GM19467 (cell line): ENCODE measurements around the gene ZBTB7C.
"Not testable (repeated sequence)": the region's sequence is repeated elsewhere in the genome, so short reads cannot be mapped to it uniquely, and the experiment has no call there.

Source experiments
- ATAC-seq: cut with Tn5 transposase; IDR thresholded peaks from one replicate; pipeline ENCODE4 v1.9.1; 2021; ENCODE audit warnings: mild to moderate bottlenecking, moderate library complexity; ENCODE audit not compliant: unreplicated experiment

ZBTB7C gene

DNA sequence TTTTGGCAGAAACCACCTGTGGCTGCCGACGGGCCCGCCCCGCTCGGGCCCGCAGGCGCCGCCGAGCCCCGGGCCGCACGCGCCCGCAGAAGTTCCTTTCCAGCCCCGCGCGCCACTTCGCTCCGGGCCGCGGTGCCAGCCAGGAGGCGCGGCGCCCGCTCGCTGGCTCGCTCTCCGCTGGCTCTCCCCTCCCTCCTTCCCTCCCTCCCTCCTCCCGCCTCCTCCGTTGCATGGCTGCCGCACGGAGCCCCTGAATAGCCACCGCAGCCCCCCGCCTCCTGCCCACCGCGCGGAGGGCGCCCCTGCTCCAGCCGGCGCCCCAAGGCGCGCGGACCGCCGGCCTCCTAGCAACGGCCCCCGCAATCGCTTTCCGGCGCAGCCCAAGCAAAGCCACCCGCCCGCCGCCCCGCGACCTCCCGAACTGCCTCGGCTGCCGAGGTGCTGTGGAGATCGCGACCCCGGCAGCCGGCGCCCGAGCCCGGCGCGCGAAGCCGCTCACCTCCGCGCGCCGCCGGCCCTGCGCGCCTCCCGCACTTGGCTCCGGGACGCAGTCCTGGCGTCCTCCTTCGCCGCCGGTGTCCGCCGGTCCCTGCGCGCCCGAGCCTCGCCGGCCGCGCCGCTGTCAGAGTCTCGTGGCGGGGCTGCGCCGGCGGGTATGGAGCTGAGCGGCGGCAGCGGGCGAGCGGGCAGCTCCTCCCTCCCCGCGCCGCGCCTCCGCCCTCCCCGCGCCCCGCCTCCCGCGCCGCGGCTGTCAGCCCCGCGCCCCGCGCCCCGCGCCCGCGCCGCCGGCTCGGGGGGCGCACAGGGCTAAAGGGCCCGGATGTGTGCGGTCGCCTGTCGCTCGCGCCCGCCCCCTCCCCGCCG lies at the start of gene ZBTB7C:
TSS of gene ZBTB7C (minus strand) at position 657 of the 864 bp plus-strand sequence.
- ATAC-seq, result no peak

DNA sequence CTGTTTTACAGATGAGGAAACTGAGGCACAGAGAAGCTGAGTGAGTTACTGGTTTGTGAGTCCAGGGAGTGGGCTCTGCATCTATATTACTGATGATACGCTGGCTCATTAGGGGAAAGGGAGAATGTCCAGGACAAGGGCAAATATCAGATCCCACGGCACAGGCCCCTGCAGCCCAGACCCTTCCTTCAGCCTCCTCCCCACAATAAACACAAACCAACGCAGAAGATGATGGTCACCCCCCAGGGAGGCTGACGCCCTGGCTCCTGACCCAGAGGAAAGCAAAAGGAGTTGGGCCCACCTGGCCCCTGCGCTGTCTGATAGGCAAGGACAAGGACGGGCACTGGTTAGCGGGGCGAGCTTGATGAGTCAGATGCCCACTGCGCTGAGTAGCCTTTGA lies 47.7 kb upstream of the ZBTB7C start:
- no peak for ATAC-seq

DNA sequence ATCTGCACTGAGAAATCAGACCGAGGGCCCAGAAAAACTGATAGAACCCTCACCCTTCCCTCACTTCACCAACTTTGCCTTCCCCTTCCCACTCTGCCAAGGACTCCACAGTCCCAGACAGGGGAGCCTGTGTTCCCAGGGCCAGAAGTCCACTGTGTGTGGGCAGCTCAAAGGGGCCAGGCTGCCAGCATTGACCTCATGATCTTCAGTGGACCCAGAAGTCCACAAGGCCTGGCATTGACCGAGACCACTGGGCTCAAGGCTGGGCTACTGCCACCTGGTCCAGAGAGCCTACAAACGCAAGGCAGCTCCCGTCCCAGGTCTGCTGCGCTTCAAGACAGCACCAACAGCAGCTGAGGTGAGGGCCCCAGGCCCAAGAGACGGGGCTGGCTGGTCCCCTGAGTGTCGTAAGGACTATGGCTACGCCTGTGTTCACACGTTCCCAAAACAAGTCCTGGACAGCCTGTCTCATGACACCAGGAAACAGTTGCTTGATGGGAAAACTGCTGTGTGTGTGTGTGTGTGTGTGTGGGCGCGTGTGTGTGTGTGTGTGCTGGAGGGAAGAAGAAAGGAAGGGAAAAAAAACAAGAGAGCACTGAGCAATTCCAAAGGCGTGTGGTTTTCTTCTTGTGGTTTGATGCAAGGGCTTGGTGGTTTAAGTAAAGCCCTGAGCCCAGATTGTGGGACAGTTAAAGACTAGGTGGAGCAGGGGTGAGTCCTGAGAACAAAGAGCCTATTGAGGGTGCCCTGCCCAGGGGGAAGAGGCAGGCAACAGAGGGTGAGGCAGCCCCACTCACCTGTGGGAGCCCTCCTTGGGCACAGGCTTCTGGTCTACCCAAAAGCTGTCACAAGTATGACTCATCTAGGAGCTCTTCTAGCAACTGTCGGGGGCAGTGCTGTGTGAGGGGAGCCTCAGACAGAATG lies 46.6 kb upstream of the ZBTB7C start:
- no peak for ATAC-seq

DNA sequence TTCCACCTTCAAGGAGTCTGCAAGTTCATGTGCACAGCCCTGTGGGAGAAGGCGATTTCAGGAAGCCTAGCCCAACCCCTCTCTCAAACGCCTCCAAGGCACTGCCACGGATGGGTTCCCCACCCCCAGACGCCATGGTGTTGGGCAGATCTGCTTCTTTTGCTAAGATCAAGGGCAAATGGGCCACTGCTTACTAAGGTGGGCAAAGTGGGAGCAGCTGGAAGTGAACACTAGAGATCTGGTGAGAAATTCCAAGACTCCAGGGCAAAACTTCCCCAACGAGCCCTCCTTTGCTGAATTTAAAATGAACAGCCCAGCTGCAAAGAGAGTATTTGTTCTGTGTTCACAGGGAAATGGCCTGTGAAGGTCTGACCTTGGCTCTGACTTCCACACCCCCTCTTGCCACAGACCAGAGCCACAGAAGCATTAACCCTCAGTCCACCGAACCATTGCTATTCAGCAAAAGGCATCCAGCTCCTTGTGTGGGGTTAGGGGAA lies 45.1 kb upstream of the ZBTB7C start:
- no peak for ATAC-seq

DNA sequence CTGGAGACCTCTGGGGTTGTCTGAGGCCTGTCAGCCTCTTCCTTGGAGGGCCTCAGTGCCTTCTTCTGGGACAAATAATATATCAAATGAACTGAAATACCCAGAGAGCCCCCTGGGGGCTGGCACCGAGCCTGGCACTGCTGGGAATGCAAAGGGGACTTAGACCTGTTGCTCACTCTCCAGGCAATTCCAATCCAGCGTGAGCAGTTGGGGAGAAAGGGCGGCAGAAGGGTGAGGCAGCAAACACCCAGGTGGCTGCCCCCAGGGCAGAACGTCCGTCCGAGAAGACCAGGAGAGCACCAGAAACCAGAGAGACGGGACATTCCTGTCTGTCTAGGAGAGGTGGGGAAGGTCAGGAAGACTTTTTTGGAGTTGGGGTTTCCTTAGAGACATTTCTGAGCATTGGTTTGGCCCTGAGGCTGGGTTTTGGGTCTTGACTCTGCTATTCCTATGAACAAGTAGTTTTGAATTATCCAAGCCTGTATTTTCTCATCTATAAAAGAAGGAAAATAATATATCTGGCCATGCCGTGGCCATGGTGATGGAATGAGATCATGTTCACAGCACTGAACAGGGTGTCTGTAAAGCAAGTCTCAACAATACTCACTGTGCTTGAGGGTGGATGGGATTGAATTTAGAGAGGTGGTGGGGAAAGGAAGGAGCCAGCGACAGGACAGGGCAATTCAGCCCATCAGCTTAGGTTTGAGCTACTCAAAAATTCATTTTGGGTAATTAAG lies 44.3 kb upstream of the ZBTB7C start:
- ATAC-seq, result no peak

DNA sequence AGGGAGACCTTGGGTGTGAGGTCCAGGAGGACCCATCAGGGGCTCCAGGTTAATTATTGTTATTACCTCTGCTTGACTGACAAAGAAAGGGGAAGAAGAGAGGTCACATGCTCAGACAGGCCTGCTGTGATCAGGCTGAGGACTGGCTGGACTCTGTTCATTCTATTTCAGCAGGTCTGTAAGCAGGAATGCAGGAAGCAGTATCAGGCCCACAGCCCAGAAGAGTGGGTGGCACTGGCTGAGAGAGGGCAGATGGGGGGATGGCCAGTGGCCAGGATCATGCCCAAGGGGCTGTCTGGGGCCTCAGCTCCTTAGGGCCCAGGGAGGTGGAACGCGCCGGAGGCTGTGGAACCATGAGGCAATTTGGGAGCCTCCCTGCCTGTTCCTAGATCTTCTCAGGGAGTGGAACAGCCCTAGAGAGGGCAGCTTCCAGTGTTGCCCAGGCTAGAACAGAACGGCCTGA lies 43.7 kb upstream of the ZBTB7C start:
- no peak for ATAC-seq

DNA sequence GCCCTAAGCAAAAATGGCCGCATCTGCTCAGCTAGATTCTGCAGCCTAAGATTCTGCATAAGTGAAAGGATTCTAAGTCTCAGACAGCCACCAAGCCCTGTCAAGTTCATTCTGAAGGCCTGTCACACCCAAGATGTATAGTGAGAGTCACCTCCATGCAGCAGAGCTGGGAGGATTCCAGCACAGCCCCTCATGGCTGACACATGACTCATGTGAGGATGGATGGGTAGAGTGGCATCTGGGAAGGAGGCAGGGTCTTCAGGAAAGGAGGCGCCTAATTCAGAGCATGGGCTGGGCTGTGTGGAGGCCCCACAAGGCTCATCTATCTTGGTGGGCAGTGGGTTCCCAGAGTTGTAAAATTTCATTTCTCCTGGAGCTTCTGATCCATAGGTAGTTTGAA lies 41.5 kb upstream of the ZBTB7C start:
- no peak for ATAC-seq

DNA sequence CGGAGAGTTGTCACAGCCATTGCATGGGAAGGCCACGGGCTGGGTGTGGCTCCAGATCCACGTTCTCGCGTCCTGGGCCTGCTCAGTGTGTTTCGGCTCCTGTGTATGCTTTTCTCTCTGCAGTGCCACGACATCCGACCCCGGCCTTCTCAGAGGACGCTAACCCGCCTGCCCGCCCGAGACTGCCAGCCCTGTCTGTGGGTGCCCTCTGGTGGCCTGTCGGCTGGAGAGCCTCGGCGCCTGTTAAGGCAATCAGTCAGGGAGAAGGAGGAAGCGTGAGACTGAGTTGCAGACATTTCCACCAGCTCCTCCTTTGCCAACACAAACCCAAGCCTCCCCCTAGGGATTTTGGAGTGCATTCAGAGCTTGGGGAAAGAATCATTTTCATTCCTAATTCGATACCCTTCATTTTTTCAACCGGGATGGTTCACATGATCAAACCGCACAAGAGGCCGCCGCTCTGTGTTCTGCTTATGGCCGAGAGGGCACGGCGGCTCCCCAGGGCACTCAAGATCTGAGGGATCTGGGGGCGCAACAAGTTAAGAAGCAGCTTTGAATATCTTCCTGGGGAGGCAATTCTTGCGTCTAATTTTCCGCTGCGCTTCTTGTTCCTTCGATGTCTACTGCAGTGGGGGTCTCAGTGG lies 37.5 kb upstream of the ZBTB7C start:
- ATAC-seq, result peak; percentile 60

DNA sequence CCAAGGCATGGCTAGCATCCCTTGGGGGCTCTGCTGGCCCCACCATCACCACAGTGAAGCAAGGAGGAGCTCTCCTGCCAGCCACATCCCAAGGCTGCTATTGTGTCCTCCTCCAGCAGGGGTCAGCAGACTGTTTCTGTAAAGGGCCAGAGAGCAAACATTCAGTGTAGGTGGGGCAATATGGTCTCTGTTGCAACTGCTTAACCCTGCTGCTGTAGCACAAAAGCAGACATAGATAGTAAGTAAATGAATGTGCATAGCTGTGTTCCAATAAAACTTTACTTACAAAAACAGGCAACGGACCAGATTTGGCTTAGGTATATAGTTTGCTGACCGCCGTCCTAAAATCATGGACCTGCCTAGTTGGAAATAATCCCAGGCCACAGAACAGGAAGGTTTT lies 36.4 kb upstream of the ZBTB7C start:
- ATAC-seq, result no peak

DNA sequence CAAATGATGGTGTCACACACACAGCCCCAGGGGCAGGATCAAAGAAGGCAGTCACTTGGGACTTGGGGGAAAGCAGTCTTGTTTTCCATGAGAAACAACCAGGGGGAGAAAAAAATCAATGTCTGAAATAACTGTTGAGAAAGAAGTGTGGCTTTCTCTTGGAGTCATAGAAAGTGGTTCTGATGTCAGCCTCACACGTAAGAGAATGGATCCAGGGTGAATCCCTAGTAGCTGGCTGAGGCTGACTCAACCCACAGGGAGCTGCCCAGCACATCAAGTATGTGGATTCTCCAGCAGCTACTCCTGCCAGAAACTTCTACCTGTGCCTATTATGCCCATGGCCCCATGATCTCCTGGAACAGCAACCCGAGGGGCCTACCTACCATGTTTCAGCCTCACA lies 33.6 kb upstream of the ZBTB7C start:
- ATAC-seq, result no peak

DNA sequence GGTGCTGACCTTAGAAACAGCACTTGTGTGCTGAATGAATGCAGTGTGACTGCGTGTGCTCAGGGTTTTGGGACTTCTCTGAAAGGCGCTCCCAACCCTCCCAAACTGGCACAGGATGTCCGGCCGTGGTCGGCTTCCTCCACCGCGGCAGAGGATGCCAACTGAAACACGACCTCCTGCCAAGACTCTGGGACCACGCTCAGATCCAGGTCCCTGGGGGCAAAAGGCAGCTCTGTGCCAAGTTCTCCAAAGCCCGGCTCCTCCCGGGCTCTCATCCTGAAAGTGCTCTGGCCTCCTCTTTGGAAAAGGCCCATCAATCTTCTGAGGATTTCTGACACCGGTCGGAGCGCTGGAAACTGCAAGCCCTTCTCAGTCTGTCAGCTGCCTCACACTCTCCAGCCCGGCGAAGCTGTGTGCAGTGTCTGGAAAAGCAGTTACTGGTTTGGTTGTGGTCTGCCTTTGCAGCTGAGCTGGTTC lies 32.3 kb upstream of the ZBTB7C start:
- no peak for ATAC-seq

DNA sequence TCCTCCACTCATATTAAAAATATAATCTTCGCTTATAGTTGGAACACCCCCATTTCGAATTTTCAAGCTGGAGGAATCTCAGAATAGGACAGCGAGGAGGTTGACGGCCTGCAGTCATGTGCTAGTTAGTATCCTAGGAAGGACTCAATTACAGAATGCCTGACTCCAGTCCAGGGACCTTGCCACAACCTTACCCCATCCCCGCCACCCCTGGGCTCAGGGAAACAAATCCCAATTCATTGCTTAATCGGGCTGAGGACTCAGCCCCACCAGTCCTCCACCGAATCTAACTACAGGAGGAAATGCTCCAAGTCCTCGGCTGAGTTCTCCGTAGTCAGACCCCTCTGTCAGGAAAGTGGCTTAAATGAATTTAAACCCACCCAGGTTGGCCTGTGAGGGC lies 31.7 kb upstream of the ZBTB7C start:
- no peak for ATAC-seq

DNA sequence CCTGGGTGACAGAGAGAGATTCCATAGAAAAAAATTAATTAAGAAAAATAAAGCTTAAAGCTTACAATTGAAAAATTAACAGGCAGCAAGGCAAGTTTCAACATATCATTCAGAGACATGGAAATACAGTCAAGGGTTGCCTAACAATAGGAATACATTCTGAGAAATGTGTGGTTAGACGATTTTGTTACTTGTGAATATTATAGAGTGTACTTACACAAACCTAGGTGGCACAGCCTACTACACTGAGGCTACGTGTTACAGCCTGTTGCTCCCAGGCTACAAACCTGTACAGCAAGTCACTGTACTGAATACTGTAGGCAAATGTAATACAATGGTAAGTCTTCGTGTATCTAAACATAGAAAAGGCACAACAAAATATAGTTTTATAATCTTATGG lies 27.7 kb upstream of the ZBTB7C start:
- no peak for ATAC-seq

DNA sequence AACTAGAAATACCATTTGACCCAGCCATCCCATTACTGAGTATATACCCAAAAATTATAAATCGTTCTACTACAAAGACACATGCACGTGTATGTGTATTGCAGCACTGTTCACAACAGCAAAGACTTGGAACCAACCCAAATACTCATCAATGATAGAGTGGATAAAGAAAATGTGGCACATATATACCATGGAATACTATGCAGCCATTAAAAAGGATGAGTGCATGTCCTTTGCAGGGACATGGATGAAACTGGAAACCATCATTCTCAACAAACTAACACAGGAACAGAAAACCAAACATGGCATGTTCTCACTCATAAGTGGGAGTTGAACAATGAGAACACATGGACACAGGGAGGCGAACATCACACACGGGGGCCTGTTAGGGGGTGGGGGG lies 25.2 kb upstream of the ZBTB7C start:
- ATAC-seq, result not testable (repeated sequence)

DNA sequence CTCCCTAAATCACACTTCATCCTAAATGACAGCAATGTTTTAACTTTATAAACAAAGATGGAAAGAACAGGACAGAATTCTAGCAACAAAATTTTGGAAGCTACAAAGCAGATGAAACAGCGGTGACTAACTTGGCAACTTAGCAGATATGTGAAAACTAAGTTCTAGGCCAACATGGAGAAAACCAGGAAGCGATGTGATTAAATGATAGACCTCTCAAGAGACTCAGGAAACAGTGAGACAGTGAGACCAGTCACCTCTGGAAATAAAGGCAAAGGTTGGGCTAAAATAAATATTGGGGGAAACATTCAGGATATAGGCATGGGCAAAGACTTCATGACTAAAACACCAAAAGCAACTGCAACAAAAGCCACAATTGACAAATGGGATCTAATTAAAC lies 24.4 kb upstream of the ZBTB7C start:
- no peak for ATAC-seq

DNA sequence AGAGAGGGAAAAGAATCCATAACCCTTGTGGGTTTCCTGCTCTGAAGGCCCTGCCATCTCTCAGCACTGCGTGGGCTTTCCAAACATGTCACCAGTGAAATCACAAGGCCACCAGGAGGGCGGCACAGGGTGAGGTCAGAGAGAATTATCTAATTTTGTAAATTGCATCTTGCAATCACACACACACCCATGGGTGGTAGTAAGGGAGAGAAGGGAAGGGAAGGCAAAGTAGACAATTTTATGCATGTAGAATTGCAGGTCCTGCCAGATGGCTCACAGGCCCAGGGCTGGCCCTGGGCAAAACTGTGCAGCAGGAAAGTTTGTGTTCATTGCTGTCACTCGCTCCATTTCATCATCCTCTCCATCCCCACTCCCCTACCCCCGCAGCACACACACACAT lies 21.0 kb upstream of the ZBTB7C start:
- no peak for ATAC-seq

DNA sequence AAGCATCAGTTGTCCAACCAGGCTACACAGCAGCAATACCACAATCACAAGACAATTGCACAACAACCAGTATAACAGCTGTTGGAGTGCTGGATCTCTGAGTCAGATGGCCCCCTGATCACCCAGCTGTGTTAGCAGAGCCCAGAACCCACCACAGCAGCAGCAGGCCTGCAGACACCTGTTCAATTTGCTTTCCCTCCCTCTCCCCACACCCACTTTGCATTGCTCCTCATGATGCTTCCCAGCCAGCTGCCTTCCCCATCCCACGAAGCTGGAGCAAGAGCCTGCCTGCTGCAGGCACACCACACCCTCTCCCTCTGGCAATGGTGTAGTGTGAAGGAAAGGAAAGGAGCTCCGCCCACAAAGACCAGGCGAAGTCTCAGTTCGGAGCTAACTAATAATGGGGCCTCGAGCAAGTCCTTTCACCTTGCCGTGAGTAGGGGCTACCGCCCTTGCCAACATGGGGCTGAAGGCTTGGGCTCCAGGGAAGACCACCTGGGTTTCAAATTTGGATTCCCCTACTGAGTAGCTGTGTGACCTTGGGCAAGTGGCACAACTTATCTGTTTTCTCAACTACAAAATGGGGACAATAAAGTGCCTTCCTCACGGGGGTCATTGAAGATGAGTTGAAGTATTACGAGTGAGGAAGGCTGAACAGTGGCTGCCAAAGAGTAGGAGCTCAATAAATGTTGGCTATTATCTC lies 19.4 kb upstream of the ZBTB7C start:
- no peak for ATAC-seq

DNA sequence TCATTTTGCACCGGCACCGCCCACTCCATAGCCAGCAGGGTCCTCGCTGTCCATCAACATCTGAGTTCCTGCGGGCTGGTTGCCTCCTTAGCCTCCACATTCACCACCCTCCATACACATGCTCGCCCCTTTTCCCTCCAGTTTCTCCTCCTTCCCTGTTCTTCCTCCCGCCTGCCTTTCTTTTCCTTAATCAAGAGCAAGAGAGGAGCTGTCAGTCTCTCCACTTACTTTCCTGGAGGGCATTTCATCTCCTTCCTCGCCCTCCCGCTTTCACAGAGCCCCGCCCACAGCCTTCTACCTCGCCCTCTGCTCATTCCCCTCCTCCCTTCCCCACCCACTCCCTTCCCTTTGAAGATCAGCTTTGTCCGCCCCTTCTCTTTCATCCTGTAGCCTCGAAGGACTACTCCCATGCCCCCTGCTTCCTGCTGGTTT lies 13.8 kb upstream of the ZBTB7C start:
- ATAC-seq, result no peak

DNA sequence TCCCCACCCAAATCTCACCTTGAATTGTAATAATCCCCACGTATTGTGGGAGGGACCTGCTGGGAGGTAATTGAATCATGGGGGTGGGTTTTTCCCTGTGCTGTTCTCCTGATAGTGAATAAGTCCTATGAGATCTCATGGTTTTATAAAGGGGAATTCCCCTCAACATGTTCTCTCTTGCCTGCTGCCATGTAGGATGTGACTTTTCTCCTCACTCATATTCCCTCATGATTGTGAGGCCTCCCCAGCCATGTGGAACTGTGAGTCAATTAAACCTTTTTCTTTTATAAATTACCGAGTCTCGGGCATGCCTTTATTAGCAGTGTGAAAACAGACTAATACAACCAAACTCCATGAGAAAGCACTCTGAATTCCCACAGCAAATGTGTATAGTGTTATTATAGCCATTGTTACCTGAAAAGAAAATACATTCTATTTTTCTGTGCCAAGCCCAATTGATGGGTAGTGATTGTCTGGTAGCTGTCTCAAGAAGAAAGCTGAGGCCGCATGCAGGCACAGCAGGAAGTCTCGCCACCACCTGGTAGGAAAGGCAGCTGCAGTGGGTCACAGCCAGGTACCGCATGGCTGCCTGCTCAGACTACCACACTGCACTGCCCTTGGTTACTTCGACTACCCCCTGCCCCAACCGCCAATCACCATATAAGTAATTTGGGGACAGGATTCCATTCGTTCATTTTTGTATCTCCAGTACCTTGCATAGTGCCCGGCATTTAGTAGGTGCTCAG lies 10.3 kb upstream of the ZBTB7C start:
- ATAC-seq, result no peak
